GM06990 (cell line): Measurements from ENCODE around the gene AGMAT.

ENCODE experiments used
- DNase-seq: peaks from one replicate; pipeline ENCODE4 v3.0.0-alpha.2; 2011; ENCODE audit not compliant: insufficient read length; ENCODE audit errors: extremely low read depth
- H3K27me3 ChIP-seq: replicated peaks from 2 replicates; pipeline ENCODE4 v1.6.0; 2011; ENCODE audit warnings: low read length; ENCODE audit not compliant: control insufficient read depth, insufficient read depth
- H3K36me3 ChIP-seq: 2 replicates; pipeline ENCODE4 v1.5.1; 2011; ENCODE audit warnings: low read length; ENCODE audit not compliant: control insufficient read depth, insufficient read depth
- H3K4me3 ChIP-seq: replicated peaks from 2 replicates; pipeline ENCODE4 v1.5.1; 2011; ENCODE audit warnings: low read depth, mild to moderate bottlenecking, control low read depth, low read length
- CTCF ChIP-seq: IDR thresholded peaks from 2 replicates; pipeline ENCODE4 v1.5.1; 2011; ENCODE audit warnings: low read length, control low read depth, mild to moderate bottlenecking, inconsistent platforms; ENCODE audit not compliant: insufficient read depth, poor library complexity, severe bottlenecking

AGMAT gene

DNA sequence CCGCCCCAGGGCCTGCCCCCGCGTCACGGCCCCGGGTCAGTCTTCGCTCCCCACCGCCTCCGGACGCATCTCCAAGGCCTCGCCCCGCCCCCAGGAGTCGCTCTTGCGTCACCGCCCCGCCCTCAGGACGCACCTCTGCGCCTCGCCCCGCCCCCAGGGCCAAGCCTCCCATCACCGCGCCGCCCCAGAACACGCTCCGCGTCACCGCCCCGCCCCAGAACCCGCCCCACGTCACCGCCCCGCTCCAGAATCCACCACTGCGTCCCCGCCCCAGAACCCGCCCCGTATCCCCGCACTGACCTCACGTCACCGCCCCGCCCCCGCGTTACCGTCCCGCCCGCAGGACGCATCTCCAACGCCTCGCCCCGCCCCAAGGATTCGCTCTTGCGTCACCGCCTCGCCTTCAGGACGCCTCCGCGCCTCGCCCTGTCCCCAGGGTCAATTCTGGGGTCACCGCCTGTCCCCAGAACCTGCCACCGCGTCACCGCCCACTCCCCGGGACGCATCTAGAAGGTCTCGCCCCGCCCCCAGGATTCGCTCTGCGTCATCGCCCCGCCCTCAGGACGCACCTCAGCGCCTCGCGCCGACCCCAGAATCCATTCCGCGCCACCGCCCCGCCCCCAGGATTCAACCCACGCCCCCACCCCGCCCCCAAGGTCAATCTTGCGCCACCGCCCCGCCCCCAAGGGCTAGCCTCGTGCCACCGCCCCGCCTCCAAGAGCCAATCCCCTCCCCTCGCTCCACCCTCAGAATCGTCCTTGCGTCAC, 60.4 kb downstream of the AGMAT start:
- Histone ChIP-seq H3K36me3 (no peaks in the 10 kb centered on the region), H3K4me3 (peak overlapping the region; percentile 80), H3K27me3 (no peaks in the 10 kb centered on the region)
- no peak for TF ChIP-seq CTCF
- DNase-seq, result peak; percentile 96

DNA sequence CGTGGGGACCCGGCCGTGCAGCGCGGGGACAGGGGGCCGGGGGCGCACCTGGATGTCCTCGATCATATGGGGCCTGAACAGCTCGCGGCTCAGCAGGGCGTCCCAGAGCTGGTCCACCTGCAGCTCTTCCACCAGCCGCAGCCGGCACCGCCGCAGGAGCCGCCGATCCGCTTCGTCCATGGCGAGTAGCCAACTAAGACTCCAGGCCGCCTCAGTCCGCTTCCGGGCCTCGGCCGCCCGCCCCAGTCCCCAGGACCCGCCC, 60.9 kb downstream of the AGMAT start, which contains the start of gene CASP9:
Gene CASP9, minus strand, starts transcription at position 195 of the 262 bp plus-strand sequence. Its CDS starts 15 bp downstream, at position 180.
- no peak for TF ChIP-seq CTCF
- H3K4me3 ChIP-seq, result peak within 1 kb of the TSS; percentile 80
- H3K27me3 ChIP-seq, result no peaks in the 10 kb centered on the region
- no peaks in the 10 kb centered on the region for H3K36me3 ChIP-seq
- no peak for DNase-seq

- no peaks in the 10 kb centered on the region for H3K27me3 ChIP-seq
- no peaks in the 10 kb centered on the region for H3K36me3 ChIP-seq
- no peak for DNase-seq
- no peak for TF ChIP-seq CTCF
- peak overlapping the region; percentile 80 for H3K4me3 ChIP-seq
Measured at GRCh38 chr1:15523104-15524020, 61.5 kb downstream of the AGMAT start.

GRCh38 chr1:15522551-15522950, 62.3 kb downstream of the AGMAT start:
- no peak for TF ChIP-seq CTCF
- H3K27me3 ChIP-seq, result no peaks in the 10 kb centered on the region
- no peak overlapping the region for H3K4me3 ChIP-seq
- DNase-seq, result no peak
- peaks cover 2% of the 10 kb centered on the region; the same call in 1 of the 2 replicates for H3K36me3 ChIP-seq
